IMR-90 (cell line): Measurements from ENCODE around the gene CEP128. TPM values are rescaled to one million over a fixed set of nuclear protein-coding genes. Genes with fewer than 3 reads are reported as not detected.
"Not testable (repeated sequence)": the region's sequence is repeated elsewhere in the genome, so short reads cannot be mapped to it uniquely, and the experiment has no call there.

Experiments
- ATAC-seq: fragments of 200-7000 bp; cut with Tn5 transposase; 2 replicates; pipeline ENCODE4 v1.9.1; 2020; ENCODE audit warnings: low read depth, mild to moderate bottlenecking, moderate library complexity
- BruUV-seq: library from RNA; stranded (reverse); fragments of 400-500 nt; replicated peaks from 2 replicates; lab custom pipeline; 2021; lab: Mats Ljungman, UMichigan
- CTCF ChIA-PET: fragments of 300-600 bp; formaldehyde crosslinking; extraction: SDS; loops from one replicate; lab custom pipeline; 2021; ENCODE audit warnings: antibody characterized with exemption; lab: Yijun Ruan, JAX
- POLR2A ChIA-PET: fragments of 300-600 bp; sonication (Branson Sonifier 250); formaldehyde crosslinking; loops from one replicate; lab custom pipeline; 2022; ENCODE audit warnings: antibody characterized with exemption; ENCODE audit not compliant: unreplicated experiment; lab: Charles Lee
- DNase-seq: peaks from one replicate; pipeline ENCODE4 v3.0.0; 2013
- H2AFZ ChIP-seq: replicated peaks from 2 replicates; pipeline ENCODE3; 2013; ENCODE audit warnings: low read length, mild to moderate bottlenecking; ENCODE audit not compliant: poor library complexity
- H2AK5ac ChIP-seq: 2 replicates; pipeline ENCODE4 v1.6.1; 2013; ENCODE audit warnings: low read depth, low read length, inconsistent platforms
- H2AK9ac ChIP-seq: replicated peaks from 2 replicates; pipeline ENCODE3; 2013; ENCODE audit warnings: mild to moderate bottlenecking, low read depth, low read length, moderate library complexity; ENCODE audit not compliant: poor library complexity
- H2BK120ac ChIP-seq: 2 replicates; pipeline ENCODE4 v1.6.1; 2013; ENCODE audit warnings: low read depth, low read length, inconsistent platforms
- H2BK15ac ChIP-seq: 3 replicates; pipeline ENCODE4 v1.6.1; 2013; ENCODE audit warnings: low read depth, low read length, inconsistent platforms
- H2BK20ac ChIP-seq: 2 replicates; pipeline ENCODE4 v1.6.1; 2013; ENCODE audit warnings: low read depth, mild to moderate bottlenecking, inconsistent platforms, low read length, moderate library complexity
- H2BK5ac ChIP-seq: 2 replicates; pipeline ENCODE4 v1.6.1; 2013; ENCODE audit warnings: mild to moderate bottlenecking, low read depth, low read length, inconsistent platforms; ENCODE audit not compliant: poor library complexity, severe bottlenecking
- H3K14ac ChIP-seq: replicated peaks from 2 replicates; pipeline ENCODE4 v1.6.1; 2013; ENCODE audit warnings: low read depth, low read length, inconsistent platforms
- H3K18ac ChIP-seq: 2 replicates; pipeline ENCODE4 v1.6.1; 2013; ENCODE audit warnings: low read depth, low read length, control low read depth
- H3K23ac ChIP-seq: 2 replicates; pipeline ENCODE4 v1.6.1; 2013; ENCODE audit warnings: low read depth, low read length, inconsistent platforms
- H3K27ac ChIP-seq: 2 replicates; pipeline ENCODE4 v1.5.1; 2013; ENCODE audit warnings: mild to moderate bottlenecking, control low read depth, low read length; ENCODE audit not compliant: insufficient read depth
- H3K27me3 ChIP-seq: 2 replicates; pipeline ENCODE4 v1.6.1; 2013; ENCODE audit warnings: low read length; ENCODE audit not compliant: control insufficient read depth, insufficient read depth
- H3K36me3 ChIP-seq: 2 replicates; pipeline ENCODE4 v1.6.1; 2013; ENCODE audit warnings: low read length, mixed read lengths; ENCODE audit not compliant: control insufficient read depth, insufficient read depth
- H3K4ac ChIP-seq: 2 replicates; pipeline ENCODE4 v1.6.1; 2013; ENCODE audit warnings: low read depth, low read length, inconsistent platforms
- H3K4me1 ChIP-seq: 2 replicates; pipeline ENCODE4 v1.6.1; 2013; ENCODE audit warnings: low read length, mixed read lengths; ENCODE audit not compliant: control insufficient read depth, insufficient read depth
- H3K4me2 ChIP-seq: 2 replicates; pipeline ENCODE4 v1.6.1; 2013; ENCODE audit warnings: low read depth, mild to moderate bottlenecking, control low read depth, low read length, moderate library complexity
- H3K4me3 ChIP-seq: 2 replicates; pipeline ENCODE4 v1.5.1; 2013; ENCODE audit warnings: low read depth, mild to moderate bottlenecking, control low read depth, low read length, moderate library complexity; ENCODE audit not compliant: insufficient read depth
- H3K56ac ChIP-seq: 2 replicates; pipeline ENCODE4 v1.6.1; 2013; ENCODE audit warnings: low read length, inconsistent platforms; ENCODE audit not compliant: insufficient read depth; ENCODE audit errors: extremely low read depth
- H3K79me1 ChIP-seq, 2 experiments: 2 replicates each; pipeline ENCODE4 v1.6.1; 2013; ENCODE audit warnings: low read length in 2 of 2, inconsistent platforms in 1 of 2, low read depth in 1 of 2
- H3K9ac ChIP-seq: 2 replicates; pipeline ENCODE4 v1.6.1; 2013; ENCODE audit warnings: low read depth, low read length, control low read depth
- H3K9me1 ChIP-seq: 2 replicates; pipeline ENCODE4 v1.6.1; 2013; ENCODE audit warnings: low read length, inconsistent platforms; ENCODE audit not compliant: insufficient read depth
- H3K9me3 ChIP-seq: 2 replicates; pipeline ENCODE4 v1.6.1; 2013; ENCODE audit warnings: low read length; ENCODE audit not compliant: control insufficient read depth, insufficient read depth
- H4K20me1 ChIP-seq: 2 replicates; pipeline ENCODE4 v1.6.1; 2013; ENCODE audit warnings: low read length, inconsistent platforms; ENCODE audit not compliant: insufficient read depth
- H4K5ac ChIP-seq: 2 replicates; pipeline ENCODE4 v1.6.1; 2013; ENCODE audit warnings: mild to moderate bottlenecking, low read depth, low read length, control low read depth
- H4K8ac ChIP-seq, 2 experiments: 2 replicates each; pipeline ENCODE4 v1.6.1; 2013; ENCODE audit warnings: low read depth in 2 of 2, low read length in 2 of 2, control low read depth in 1 of 2, inconsistent platforms in 1 of 2
- H4K91ac ChIP-seq: 2 replicates; pipeline ENCODE4 v1.6.1; 2013; ENCODE audit warnings: low read depth, low read length, inconsistent platforms; ENCODE audit not compliant: insufficient read depth
- CEBPB ChIP-seq: IDR thresholded peaks from 2 replicates; pipeline ENCODE4 v1.6.1; 2012; ENCODE audit warnings: low read depth, low read length, improper control_type of control experiment
- CHD1 ChIP-seq: IDR thresholded peaks from 2 replicates; pipeline ENCODE4 v1.6.1; 2012; ENCODE audit warnings: low read depth, low read length, improper control_type of control experiment
- ELK1 ChIP-seq: fragments of 150-350 bp; IDR thresholded peaks from 2 replicates; pipeline ENCODE4 v1.6.1; 2016; ENCODE audit warnings: low read depth, mild to moderate bottlenecking, low read length, moderate library complexity, borderline replicate concordance
- FOS ChIP-seq: fragments of 150-350 bp; IDR thresholded peaks from 2 replicates; pipeline ENCODE4 v1.6.1; 2016; ENCODE audit warnings: low read depth, low read length
- MAFK ChIP-seq: IDR thresholded peaks from 2 replicates; pipeline ENCODE4 v1.6.1; 2012; ENCODE audit warnings: low read depth, low read length, improper control_type of control experiment
- MAZ ChIP-seq: IDR thresholded peaks from 2 replicates; pipeline ENCODE4 v1.6.1; 2012; ENCODE audit warnings: low read depth, mild to moderate bottlenecking, low read length, improper control_type of control experiment, moderate library complexity, borderline replicate concordance
- MXI1 ChIP-seq: IDR thresholded peaks from 2 replicates; pipeline ENCODE4 v1.6.1; 2012; ENCODE audit warnings: low read depth, mild to moderate bottlenecking, low read length, moderate library complexity, borderline replicate concordance
- POLR2A ChIP-seq: IDR thresholded peaks from 2 replicates; pipeline ENCODE4 v1.6.1; 2012; ENCODE audit warnings: mild to moderate bottlenecking, low read depth, low read length
- RAD21 ChIP-seq: IDR thresholded peaks from 2 replicates; pipeline ENCODE4 v1.6.1; 2012; ENCODE audit warnings: low read length, improper control_type of control experiment
- SMC3 ChIP-seq: fragments of 150-350 bp; IDR thresholded peaks from 2 replicates; pipeline ENCODE4 v1.6.1; 2016; ENCODE audit warnings: low read depth, mild to moderate bottlenecking, antibody characterized with exemption, low read length, moderate library complexity
- WGBS, 2 experiments: methylation state at CpG; one replicate each; pipeline versions ENCODE4 v1.1.5 to v1.1.7; 2013; ENCODE audit warnings: missing lambda C conversion rate in 2 of 2; ENCODE audit not compliant: insufficient read length in 1 of 2; ENCODE audit errors: extremely low coverage in 2 of 2; 5-methylcytosine and 5-hydroxymethylcytosine counted together
- dilution Hi-C: fragments of 300-500 bp; cut with HindIII; formaldehyde crosslinking; loops from one replicate; pipeline ENCODE4 v1.14.3; 2018; ENCODE audit warnings: low sequenced_read_pairs; ENCODE audit not compliant: unreplicated experiment
- in situ Hi-C: fragments of 300-500 bp; cut with MboI; formaldehyde crosslinking; loops from 3 replicates; pipeline ENCODE4 v1.14.3; 2019; ENCODE audit warnings: low sequenced_read_pairs, inconsistent platforms, mixed read lengths
- intact Hi-C: fragments of 100-400 bp; cut with micrococcal nuclease; formaldehyde crosslinking; loops from 2 replicates; pipeline ENCODE4 v1.10.0; 2022
- polyA plus RNA-seq, 3 experiments: library from polyadenylated mRNA; depleted of rRNA; stranded (reverse); fragments of >200 nt; gene quantifications; 2 replicates each; pipeline ENCODE4 v1.2.3, GENCODE V29; 2012; ENCODE audit warnings: low replicate concordance in 1 of 3
- total RNA-seq: library from RNA; depleted of rRNA; stranded (reverse); fragments of >200 nt; gene quantifications from 2 replicates; pipeline ENCODE4 v1.2.3, GENCODE V29; 2012

The CEP128 gene
- total and polyA plus RNA-seq, 2 of the 4 experiments (the other 2 are of a cell fraction) = 1.9 to 5.7 TPM

- Histone ChIP-seq H3K14ac (no peak overlapping the region), H3K23ac (no peak overlapping the region), H3K9me3 (no peaks in the 10 kb centered on the region), H2BK120ac (no peak overlapping the region), H2AK9ac (no peak overlapping the region), H3K4me3 (no peak overlapping the region), H4K91ac (no peak overlapping the region), H3K4me1 (no peaks in the 10 kb centered on the region), H4K5ac (no peak overlapping the region), H2BK20ac (no peak overlapping the region), H3K56ac (no peak overlapping the region), H2AK5ac (no peak overlapping the region), H3K4me2 (no peak overlapping the region), H2BK5ac (no peak overlapping the region), H2AFZ (no peak overlapping the region), H3K79me1 (peaks cover 6 to 8% of the 10 kb centered on the region in 2 experiments; a peak in 3 of 4 replicates), H2BK15ac (no peak overlapping the region), H4K20me1 (no peaks in the 10 kb centered on the region), H4K8ac (no peak overlapping the region), H3K27me3 (no peaks in the 10 kb centered on the region), H3K18ac (no peak overlapping the region), H3K36me3 (no peaks in the 10 kb centered on the region), H3K27ac (no peak overlapping the region), H3K4ac (no peak overlapping the region), H3K9me1 (no peaks in the 10 kb centered on the region), H3K9ac (no peak overlapping the region)
- BruUV-seq = no TSS peak
- DNase-seq (no peak), ATAC-seq (no peak)
- CTCF ChIA-PET = no interaction called here
- POLR2A ChIA-PET = no interaction called here
- no peak for TF ChIP-seq FOS
- TF ChIP-seq RAD21 = no peak
- no peak for TF ChIP-seq CHD1
- TF ChIP-seq MAFK = no peak
- TF ChIP-seq SMC3 = no peak
- TF ChIP-seq POLR2A = no peak
- TF ChIP-seq MXI1 = no peak
- TF ChIP-seq ELK1 = no peak
- no peak for TF ChIP-seq CEBPB
- no peak for TF ChIP-seq MAZ
- in situ Hi-C loops = no loop called here
- no CpG with 5 or more reads among the region's 3 CpGs for WGBS, 2 experiments
- dilution Hi-C loops = no loop called here
- intact Hi-C loops = no loop called here
Observed at GRCh38 chr14:80919622-80920021, 21.9 kb downstream of the CEP128 start.

- H2AFZ ChIP-seq, H2BK15ac ChIP-seq, H4K5ac ChIP-seq, H3K79me1 ChIP-seq, H2BK20ac ChIP-seq, dilution Hi-C loops, H2AK9ac ChIP-seq, BruUV-seq, H3K9me3 ChIP-seq, H2BK120ac ChIP-seq, H4K20me1 ChIP-seq, H3K18ac ChIP-seq, H3K4me2 ChIP-seq, H3K27ac ChIP-seq, H3K27me3 ChIP-seq, H3K56ac ChIP-seq, in situ Hi-C loops, ATAC-seq, POLR2A ChIA-PET, H3K4me3 ChIP-seq, H3K9me1 ChIP-seq, intact Hi-C loops, H3K23ac ChIP-seq, H3K4me1 ChIP-seq, H3K9ac ChIP-seq, DNase-seq, CTCF ChIA-PET, H3K14ac ChIP-seq, H4K8ac ChIP-seq, H2AK5ac ChIP-seq, H2BK5ac ChIP-seq, H4K91ac ChIP-seq, H3K4ac ChIP-seq, H3K36me3 ChIP-seq: not testable (repeated sequence)
- WGBS, 2 experiments = 80% methylated on average over 1 of the region's 11 CpGs; no CpG with 5 or more reads in 1 of the 2 experiments
Observed at GRCh38 chr14:80912013-80912412, 29.5 kb downstream of the CEP128 start.
